Neutrophil (primary cell): ENCODE measurements around the gene ITGB3.

ENCODE experiments used
- H3K27ac ChIP-seq: fragments of 200-600 bp; sonication (generic); 2 replicates; pipeline ENCODE4 v1.5.1; 2016; ENCODE audit warnings: mild to moderate bottlenecking, moderate library complexity
- H3K27me3 ChIP-seq: fragments of 200-600 bp; sonication (generic); 2 replicates; pipeline ENCODE4 v1.6.0; 2016; ENCODE audit warnings: mild to moderate bottlenecking
- H3K36me3 ChIP-seq: fragments of 200-600 bp; sonication (generic); 2 replicates; pipeline ENCODE4 v1.5.1; 2017
- H3K4me1 ChIP-seq, 2 experiments: fragments of 200-600 bp in 1 of 2; sonication (generic) in 1 of 2; 1 replicate in 1 of 2; 2 replicates in 1 of 2; pipeline versions ENCODE4 v1.5.1 to v1.6.1; 2013 to 2016; ENCODE audit warnings: low read depth in 1 of 2, low read length in 1 of 2, mild to moderate bottlenecking in 1 of 2, moderate library complexity in 1 of 2; ENCODE audit not compliant: control insufficient read depth in 1 of 2, insufficient read depth in 1 of 2
- H3K4me3 ChIP-seq, 2 experiments: fragments of 200-600 bp in 1 of 2; sonication (generic) in 1 of 2; 1 replicate in 1 of 2; 2 replicates in 1 of 2; pipeline ENCODE4 v1.5.1; 2013 to 2016; ENCODE audit warnings: low read depth in 1 of 2, low read length in 1 of 2, mild to moderate bottlenecking in 1 of 2, moderate library complexity in 1 of 2
- H3K9me3 ChIP-seq: fragments of 200-600 bp; sonication (generic); 2 replicates; pipeline ENCODE4 v1.5.1; 2016
- TF ChIP-seq, protein P1 (sequence below): fragments of 200-600 bp; sonication (generic); IDR thresholded peaks from 2 replicates; pipeline ENCODE4 v1.5.1; 2016; ENCODE audit warnings: antibody characterized with exemption

Gene ITGB3

DNA sequence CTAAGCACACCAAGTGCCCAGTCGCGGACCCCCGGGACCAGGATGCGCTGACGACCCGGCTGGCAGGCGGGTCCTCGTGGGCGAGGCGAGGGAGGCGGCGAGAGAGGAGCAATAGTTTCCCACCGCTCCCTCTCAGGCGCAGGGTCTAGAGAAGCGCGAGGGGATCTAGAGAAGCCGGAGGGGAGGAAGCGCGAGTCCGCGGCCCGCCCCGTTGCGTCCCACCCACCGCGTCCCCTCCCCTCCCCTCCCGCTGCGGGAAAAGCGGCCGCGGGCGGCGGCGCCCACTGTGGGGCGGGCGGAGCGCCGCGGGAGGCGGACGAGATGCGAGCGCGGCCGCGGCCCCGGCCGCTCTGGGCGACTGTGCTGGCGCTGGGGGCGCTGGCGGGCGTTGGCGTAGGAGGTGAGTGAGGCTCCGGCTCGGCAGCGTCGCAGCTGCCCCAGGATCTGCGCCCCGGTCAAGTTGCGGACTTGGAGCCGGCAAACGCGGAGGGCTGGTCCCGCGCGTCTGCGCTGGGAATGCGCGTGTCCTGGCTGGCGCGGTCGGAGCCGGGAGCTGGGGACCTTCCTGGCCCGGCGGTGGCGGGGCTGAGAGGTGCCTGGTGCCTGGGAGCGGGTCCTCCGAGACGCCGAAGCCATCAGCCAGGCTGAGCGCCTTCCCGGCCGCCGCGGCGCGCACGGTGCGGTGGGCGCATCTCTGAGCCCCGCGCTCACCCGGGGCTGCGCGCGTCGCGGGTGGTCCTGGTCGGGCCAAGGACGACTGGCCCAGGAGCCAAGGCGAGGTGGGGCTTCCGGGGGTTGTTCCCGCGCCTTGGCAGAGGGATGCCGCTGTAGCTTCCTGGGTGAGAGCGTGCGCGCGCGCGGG, at the start of gene ITGB3:
Gene ITGB3, plus strand, starts transcription at position 287 of the 862 bp plus-strand sequence. Its CDS starts 35 bp downstream, at position 322.
- no peak within 1 kb of the TSS for H3K27ac ChIP-seq
- no peaks in the 10 kb centered on the region for H3K9me3 ChIP-seq
- no peak within 1 kb of the TSS for H3K4me3 ChIP-seq
- no peaks in the 10 kb centered on the region for H3K36me3 ChIP-seq
- TF ChIP-seq, protein P1, sequence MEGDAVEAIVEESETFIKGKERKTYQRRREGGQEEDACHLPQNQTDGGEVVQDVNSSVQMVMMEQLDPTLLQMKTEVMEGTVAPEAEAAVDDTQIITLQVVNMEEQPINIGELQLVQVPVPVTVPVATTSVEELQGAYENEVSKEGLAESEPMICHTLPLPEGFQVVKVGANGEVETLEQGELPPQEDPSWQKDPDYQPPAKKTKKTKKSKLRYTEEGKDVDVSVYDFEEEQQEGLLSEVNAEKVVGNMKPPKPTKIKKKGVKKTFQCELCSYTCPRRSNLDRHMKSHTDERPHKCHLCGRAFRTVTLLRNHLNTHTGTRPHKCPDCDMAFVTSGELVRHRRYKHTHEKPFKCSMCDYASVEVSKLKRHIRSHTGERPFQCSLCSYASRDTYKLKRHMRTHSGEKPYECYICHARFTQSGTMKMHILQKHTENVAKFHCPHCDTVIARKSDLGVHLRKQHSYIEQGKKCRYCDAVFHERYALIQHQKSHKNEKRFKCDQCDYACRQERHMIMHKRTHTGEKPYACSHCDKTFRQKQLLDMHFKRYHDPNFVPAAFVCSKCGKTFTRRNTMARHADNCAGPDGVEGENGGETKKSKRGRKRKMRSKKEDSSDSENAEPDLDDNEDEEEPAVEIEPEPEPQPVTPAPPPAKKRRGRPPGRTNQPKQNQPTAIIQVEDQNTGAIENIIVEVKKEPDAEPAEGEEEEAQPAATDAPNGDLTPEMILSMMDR, result no peak
- H3K4me1 ChIP-seq, result peaks cover 0 to 4% of the 10 kb centered on the region in 2 experiments
- peaks cover 91% of the 10 kb centered on the region for H3K27me3 ChIP-seq

DNA sequence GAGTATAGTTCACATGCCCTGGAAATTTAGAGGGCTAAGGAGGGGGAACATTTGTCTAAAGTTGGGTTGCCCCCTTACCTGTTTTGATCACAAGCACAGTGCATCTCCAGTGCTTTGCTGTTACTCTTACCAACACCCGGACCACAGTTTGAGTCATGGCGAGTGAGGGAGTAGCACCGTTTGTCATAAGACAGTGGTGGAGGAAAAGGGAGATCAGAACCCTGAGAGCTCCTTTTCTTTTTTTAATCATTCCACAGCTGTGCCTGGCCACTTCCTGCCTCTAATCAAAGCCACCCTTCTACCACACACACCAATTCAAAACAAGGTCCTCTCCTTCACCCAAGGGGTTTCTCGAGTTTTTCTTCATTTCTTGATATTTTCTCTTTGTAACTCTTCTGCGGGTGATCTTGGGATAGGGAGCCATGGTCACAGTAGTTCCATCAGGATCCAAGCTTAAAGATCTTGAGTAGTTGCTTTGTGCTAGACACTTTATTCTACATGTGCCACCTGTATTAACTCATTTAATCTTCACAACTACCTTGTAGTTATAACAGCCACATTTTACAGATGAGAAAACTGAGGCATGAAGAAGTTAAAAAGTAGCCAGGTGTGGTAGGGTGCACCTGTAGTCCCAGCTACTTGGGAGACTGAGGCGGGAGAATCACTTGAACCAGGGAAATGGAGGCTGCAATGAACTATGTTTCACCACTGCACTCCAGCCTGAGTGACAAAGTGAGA, 49.5 kb upstream of the ITGB3 start:
- no peaks in the 10 kb centered on the region for H3K36me3 ChIP-seq
- H3K27me3 ChIP-seq, result peaks cover 29% of the 10 kb centered on the region
- H3K4me3 ChIP-seq, result no peak overlapping the region
- H3K27ac ChIP-seq, result no peak overlapping the region
- H3K9me3 ChIP-seq, result no peaks in the 10 kb centered on the region
- H3K4me1 ChIP-seq, result peaks cover 12 to 13% of the 10 kb centered on the region in 2 experiments
- TF ChIP-seq, protein P1, result no peak

DNA sequence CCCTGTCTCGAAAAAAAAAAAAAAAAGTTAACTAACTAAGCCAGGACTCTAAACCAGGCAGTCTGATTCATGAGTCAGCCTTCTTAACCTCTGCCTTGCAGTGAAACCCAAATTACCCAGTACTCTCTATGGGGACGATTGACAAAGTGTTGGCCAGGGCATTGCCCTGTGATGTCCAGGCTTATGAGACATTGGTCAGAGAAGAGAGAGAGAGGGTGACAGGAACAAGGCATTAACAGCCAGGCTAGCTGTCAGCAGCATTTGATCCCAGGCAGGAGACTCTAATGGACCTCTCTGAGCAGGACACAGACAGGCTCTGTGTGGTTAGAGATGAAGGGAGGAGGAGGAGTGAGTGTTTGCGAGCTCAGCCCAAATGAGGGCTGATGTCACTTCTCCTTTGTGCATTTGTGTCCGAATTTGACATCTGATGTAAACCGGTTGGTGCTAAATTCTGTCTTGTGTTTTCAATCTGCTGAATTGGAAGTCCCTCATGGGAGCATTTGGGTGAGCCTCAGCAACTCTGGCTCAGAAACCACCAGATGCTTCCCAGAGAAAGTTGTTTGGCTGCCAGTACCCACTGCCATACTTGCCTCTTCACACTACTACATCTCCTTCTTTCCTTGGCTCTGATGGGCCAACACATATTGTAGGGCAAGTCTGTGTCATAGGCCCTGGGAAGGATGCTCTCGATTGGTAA, 48.8 kb upstream of the ITGB3 start:
- peaks cover 33% of the 10 kb centered on the region for H3K27me3 ChIP-seq
- H3K4me1 ChIP-seq, result peaks cover 8 to 10% of the 10 kb centered on the region in 2 experiments
- H3K4me3 ChIP-seq, result no peak overlapping the region
- TF ChIP-seq, protein P1, result no peak
- H3K27ac ChIP-seq, result no peak overlapping the region
- H3K9me3 ChIP-seq, result no peaks in the 10 kb centered on the region
- H3K36me3 ChIP-seq, result no peaks in the 10 kb centered on the region

DNA sequence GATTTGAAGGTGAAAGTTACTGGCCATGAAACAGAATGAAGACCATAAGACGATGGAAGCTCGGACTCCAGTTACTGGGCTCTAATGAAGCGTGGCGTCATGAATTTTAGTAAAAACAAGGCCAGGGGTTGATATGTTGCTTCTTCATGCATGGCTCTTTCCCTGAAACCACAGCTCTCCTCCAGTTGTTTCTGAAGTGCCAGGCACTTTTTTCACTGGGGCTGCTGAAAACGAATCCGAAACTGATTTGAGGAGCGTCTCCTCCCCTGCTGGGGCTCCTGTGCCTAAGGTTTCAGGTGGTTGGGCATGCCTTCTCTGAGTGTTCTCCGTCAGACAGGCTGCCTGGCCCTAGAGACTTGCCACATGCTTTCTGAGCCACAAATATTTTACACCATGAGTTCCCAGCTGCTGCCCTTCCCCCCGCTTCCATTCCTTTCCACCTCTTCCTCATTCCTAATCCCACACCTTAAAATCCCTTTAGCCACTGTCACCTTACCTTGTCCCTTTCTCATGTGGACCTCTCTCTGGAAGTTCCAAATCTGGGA, 48.1 kb upstream of the ITGB3 start:
- Histone ChIP-seq H3K27ac (no peak overlapping the region), H3K36me3 (no peaks in the 10 kb centered on the region), H3K9me3 (no peaks in the 10 kb centered on the region), H3K27me3 (peaks cover 38% of the 10 kb centered on the region), H3K4me3 (no peak overlapping the region), H3K4me1 (peaks cover 2 to 4% of the 10 kb centered on the region in 2 experiments)
- TF ChIP-seq, protein P1, result no peak
